Mammary epithelial cell (primary cell): ENCODE data around the gene EEF1G.

Experiments used
- EZH2 ChIP-seq: IDR thresholded peaks from 2 replicates; pipeline ENCODE4 v1.6.1; 2012; ENCODE audit warnings: low read length, inconsistent platforms, borderline replicate concordance
- TF ChIP-seq, protein P1 (sequence below), 2 donors: IDR thresholded peaks in 1 of 2; conservative IDR thresholded peaks in 1 of 2; 2 replicates each; pipeline ENCODE4 v1.5.1; 2011 to 2012; ENCODE audit warnings: inconsistent platforms in 2 of 2, low read length in 2 of 2, mild to moderate bottlenecking in 2 of 2, control low read depth in 1 of 2, low read depth in 1 of 2; ENCODE audit not compliant: insufficient read depth in 1 of 2; ENCODE audit errors: extremely low read depth in 1 of 2

DNA sequence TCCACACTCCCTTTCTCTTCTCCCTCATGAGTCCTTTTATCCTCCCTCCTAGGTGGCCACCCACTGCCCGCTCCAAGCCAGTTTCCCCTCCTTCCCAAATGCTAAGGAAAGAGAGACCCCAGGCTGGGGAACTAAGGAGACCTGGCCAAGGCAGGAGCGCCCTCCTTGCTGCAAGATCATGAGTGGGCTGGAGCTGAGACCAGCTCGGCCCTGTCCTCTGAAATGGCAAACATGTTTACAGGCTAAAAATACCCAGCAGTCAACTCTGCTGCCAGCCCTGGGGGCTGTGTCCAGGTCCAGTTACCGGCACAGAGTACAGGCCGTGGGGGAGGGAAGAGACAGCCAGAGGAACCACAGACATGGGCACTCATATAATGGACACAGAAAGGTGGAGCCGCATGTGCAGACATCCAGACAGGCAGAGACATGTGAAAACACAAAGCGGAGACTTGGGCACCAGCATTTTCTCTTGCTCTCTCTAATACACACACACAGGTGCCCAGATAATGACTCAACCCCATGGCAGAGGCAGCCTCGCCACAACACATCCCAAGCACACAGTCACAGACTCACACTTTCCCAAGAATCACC is 25.9 kb downstream of the EEF1G start:
- TF ChIP-seq, protein P1, sequence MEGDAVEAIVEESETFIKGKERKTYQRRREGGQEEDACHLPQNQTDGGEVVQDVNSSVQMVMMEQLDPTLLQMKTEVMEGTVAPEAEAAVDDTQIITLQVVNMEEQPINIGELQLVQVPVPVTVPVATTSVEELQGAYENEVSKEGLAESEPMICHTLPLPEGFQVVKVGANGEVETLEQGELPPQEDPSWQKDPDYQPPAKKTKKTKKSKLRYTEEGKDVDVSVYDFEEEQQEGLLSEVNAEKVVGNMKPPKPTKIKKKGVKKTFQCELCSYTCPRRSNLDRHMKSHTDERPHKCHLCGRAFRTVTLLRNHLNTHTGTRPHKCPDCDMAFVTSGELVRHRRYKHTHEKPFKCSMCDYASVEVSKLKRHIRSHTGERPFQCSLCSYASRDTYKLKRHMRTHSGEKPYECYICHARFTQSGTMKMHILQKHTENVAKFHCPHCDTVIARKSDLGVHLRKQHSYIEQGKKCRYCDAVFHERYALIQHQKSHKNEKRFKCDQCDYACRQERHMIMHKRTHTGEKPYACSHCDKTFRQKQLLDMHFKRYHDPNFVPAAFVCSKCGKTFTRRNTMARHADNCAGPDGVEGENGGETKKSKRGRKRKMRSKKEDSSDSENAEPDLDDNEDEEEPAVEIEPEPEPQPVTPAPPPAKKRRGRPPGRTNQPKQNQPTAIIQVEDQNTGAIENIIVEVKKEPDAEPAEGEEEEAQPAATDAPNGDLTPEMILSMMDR (conservative IDR thresholded peaks at IDR 0.05 in 1 of 2, IDR thresholded peaks at IDR 0.05 in 1 of 2; ENCODE audit: extremely low read depth in 1 of 2, insufficient read depth in 1 of 2, low read depth in 1 of 2, low read length in 2 of 2), result no peak
- no peak for TF ChIP-seq EZH2
